Effector CD4-positive, alpha-beta T cell (primary cell): ENCODE data around the gene ZDHHC14.
"Not testable (repeated sequence)": the region's sequence is repeated elsewhere in the genome, so short reads cannot be mapped to it uniquely, and the experiment has no call there.

Source experiments
- DNase-seq: peaks from one replicate; pipeline ENCODE4 v3.0.0-alpha.2; 2020

Gene ZDHHC14

DNA sequence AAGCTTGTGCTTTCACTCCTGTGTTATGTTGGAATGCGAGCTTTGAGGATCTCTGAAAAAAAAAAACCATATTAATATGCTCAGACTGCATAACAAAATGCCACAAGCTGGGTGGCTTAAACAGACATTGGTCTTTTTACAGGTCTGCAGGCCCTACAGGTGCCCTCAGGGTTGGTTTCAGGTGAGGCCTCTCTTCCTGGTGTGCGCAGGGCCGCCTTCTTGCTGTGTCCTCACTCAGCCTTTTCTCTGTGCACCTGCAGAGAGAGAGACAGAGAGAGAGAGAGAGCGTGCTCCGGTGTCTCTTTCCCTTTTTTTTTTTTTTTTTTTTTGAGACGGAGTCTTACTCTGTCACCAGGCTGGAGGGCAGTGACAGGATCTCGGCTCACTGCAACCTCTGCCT lies 327.9 kb downstream of the ZDHHC14 start:
- DNase-seq, result no peak

DNA sequence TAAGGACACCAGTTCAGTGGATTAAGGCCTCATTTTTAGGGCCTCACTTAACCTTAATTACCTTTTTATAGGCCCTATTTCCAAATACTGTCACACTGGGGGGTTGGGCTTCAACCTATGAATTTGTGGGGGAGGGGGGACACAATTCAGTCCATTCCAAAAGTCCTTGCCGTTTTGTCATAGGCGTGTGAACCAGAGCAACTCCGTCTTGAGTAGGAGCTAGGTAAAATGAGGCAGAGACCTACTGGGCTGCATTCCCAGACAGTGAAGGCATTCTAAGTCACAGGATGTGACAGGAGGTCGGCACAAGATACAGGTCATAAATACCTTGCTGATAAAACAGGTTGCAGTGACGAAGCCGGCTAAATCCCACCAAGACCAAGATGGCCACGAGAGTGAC lies 328.6 kb downstream of the ZDHHC14 start:
- no peak for DNase-seq

DNA sequence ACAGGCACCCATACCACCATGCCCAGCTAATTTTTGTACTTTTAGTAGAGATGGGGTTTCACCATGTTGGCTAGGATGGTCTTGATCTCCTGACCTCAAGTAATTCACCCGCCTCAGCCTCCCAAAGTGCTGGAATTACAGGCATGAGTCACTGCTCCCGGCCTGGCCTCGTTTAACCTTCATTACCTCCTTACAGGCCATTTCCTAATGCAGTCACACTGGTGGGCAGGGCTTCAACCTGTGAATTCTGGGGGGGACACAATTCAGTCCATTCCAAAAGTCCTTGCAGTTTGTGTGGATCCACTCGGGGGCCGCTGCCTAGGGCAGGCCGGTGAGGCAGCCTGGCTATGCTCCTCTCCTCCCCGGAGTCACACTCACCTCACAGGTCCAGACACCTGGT lies 329.6 kb downstream of the ZDHHC14 start:
- no peak for DNase-seq

- DNase-seq, result no peak
Observed at GRCh38 chr6:157711060-157711459, 330.1 kb downstream of the ZDHHC14 start.

- no peak for DNase-seq
Observed at GRCh38 chr6:157712585-157713295, 331.8 kb downstream of the ZDHHC14 start.

GRCh38 chr6:157713451-157714152 lies 332.6 kb downstream of the ZDHHC14 start:
- DNase-seq, result no peak

DNA sequence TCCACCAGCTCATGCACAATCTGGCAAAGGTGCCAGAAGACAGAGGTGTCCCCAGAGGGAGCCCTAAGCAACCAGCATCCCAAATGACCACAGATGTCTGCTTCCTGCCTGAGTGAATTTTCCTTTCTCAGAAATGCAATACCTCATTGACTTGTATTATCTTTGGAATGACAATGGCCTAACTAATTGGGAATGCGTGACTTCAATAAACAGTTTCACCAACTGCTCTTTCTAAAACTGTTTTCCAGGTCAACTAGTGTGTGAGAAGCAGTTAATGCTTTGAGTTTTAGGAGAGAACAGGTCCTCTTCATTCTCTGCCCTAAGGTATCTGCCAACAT lies 333.1 kb downstream of the ZDHHC14 start:
- no peak for DNase-seq

GRCh38 chr6:157715728-157716164 lies 334.8 kb downstream of the ZDHHC14 start:
- DNase-seq, result no peak

DNA sequence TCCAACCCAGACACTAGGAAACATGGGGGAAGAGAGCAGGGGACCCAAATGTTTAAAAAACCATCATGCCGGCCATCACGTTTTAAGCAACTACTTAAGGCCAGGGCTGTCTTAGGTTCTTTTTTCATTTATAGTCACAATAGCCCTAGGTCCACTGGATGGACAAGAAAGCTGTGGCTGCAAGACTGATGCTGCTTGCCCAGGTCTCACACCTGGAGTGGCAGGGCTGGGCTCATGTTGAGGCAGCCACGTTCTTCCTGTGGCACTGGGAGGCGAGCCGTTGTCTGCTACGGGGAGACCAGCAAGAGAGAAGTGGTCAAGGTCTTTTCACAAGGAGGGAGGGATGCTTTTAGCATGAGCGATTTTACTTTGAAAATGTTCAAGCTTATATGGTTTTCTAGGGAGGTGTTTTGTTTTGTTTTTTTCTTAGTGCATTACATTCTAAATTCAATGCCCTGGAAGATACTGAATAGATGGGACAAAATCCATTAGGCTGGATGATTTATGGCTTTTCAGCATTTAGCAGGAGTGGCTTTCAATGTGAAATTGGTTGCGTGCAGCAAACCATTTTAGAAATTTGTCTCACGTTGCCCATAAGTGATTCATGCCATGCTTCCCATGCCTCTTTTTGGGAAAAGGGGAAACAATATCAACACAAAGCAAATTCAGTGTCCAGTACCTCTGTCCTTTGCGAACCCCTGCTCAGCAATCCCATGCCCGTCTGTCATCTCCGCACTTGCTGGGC lies 335.4 kb downstream of the ZDHHC14 start:
- DNase-seq, result no peak

DNA sequence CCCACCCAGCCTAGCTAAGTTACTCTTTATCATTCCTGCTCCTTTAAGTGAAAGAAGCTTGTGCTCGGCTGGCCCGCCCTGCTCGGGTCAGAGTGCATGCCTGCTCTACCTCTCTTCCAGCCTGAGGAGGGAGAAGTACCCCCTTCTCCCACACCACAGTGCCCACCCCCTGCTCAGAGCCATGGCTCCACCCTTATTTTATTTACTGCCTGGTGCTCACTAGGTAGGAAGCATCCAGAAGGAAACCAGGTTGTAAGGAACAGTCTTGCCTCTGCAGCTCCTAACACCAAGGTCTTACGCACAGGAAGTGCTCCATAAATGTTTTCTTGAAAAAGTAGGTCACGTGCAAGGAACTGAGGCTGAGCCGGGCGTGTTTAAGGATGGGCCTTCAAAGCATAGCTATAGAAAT lies 336.4 kb downstream of the ZDHHC14 start:
- DNase-seq, result no peak

- no peak for DNase-seq
Observed at GRCh38 chr6:157718503-157719187, 337.7 kb downstream of the ZDHHC14 start.

GRCh38 chr6:157720964-157721363 lies 340.0 kb downstream of the ZDHHC14 start:
- DNase-seq, result not testable (repeated sequence)

DNA sequence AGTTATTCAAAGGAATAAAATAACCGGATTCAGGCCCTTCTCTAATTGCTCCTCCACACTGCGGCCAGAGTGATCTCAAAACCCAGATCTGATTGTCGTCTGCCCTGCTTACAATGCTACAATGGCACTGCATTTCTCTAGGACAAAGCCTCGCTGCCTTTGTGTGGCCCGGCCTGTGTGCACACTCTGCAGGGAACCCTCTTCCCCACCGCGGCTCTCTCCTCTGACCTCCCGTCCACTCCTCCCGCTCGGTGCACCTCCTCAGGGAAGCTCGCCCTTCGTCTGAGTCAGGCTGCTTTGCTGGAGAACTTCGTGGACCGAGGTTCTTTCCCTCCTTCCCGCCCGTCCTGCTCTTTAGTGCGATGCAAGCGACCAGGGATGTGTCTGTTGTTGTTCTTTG lies 340.4 kb downstream of the ZDHHC14 start:
- no peak for DNase-seq

- DNase-seq, result no peak
Observed at GRCh38 chr6:157721830-157722229, 340.8 kb downstream of the ZDHHC14 start.

DNA sequence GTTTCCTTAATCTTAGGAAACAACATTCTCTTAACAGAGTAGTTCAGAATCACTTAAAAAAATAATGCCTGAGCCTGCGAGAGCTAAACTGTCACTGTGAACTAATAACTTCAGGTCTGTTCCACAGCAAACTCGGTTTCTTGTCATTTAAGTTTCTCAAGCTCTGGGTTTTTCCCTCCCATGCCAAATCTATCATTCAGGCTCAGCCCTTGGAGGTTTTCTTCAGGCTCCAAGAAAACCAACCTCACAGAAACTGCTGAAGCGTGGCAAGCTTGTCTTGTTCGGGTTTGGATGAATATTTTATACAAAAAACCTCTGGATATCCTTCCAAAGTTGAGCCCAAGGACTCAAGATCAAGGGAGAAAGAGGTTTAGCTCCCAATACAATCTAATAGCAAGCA lies 342.4 kb downstream of the ZDHHC14 start:
- DNase-seq, result no peak

DNA sequence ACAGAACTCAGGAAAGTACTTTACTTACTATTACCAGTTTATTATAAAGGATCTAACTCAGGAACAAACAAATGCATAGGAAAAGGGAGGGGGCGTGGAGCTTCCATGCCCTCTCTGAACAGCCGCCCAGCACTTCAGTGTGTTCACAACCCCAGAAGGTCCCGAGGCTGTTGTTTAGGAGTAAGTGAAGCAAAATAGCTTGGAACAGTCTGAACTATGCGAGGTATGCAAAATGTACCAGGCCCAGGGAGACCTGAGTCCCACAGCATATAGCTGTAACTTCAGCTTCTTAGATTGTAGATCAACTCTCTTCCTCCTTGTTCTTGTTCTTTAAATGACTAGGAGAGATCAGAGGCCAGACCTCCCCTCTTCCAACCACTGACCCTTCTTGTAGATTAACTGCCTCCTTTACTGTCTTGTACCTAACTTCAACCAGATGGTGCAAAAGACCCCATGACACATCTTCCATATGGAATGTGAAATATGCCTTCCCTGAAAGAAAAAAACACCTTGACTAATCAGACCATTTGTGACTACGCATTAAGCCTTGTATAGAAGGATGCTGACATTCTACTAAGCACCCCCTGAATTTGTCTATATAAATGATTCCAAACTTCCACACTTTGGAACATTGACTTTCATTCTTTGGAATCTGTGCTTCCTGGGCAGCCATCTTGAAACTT lies 343.3 kb downstream of the ZDHHC14 start:
- no peak for DNase-seq

- DNase-seq, result no peak
Observed at GRCh38 chr6:157724960-157725741, 344.2 kb downstream of the ZDHHC14 start.

DNA sequence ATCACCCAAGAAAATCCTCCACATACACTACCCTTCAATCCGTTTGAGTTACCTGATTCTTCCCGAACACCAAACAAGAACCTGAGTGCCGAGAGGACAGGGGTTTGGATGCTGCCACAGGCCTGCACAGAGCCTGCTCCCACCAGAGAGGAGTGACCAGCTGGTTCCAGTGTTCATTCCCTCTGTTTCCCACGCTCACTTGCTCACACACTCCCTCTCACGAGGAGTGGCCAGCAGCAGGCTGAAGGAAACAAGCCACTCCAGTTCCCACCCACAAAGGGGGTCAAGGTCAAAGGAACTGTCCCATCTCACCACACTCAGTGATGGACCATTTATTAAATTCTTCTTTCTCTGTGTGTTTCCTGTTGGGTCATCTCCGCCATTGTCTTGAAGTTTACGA lies 344.8 kb downstream of the ZDHHC14 start:
- DNase-seq, result no peak

- no peak for DNase-seq
Observed at GRCh38 chr6:157726892-157727628, 346.1 kb downstream of the ZDHHC14 start.
